Measurements from ENCODE around the gene FNBP1L.

FNBP1L gene

GRCh38 chr1:93598861-93599439 is 151.0 kb downstream of the FNBP1L start:
- FAIRE-seq (no peak), DNase-seq (ENCODE audit: insufficient read length, low spot score) (no peak)
- TF ChIP-seq TAF1 (IDR thresholded peaks at IDR 0.05; ENCODE audit: low read depth, low read length) (no peak), POLR2AphosphoS5 (IDR thresholded peaks at IDR 0.05; ENCODE audit: low read depth, low read length) (no peak), POU2F2 (IDR thresholded peaks at IDR 0.05; ENCODE audit: low read depth, low read length) (no peak), PAX5 (IDR thresholded peaks at IDR 0.05; ENCODE audit: insufficient read depth, low read length, severe bottlenecking) (no peak), POLR2A (IDR thresholded peaks at IDR 0.05; ENCODE audit: low read depth, low read length) (no peak), SPI1 (IDR thresholded peaks at IDR 0.05; ENCODE audit: low read depth, low read length) (no peak)

- FAIRE-seq (no peak), DNase-seq (ENCODE audit: insufficient read length, low spot score) (no peak)
- no peak for TF ChIP-seq SPI1 (IDR thresholded peaks at IDR 0.05; ENCODE audit: low read depth, low read length)
- no peak for TF ChIP-seq POLR2AphosphoS5 (IDR thresholded peaks at IDR 0.05; ENCODE audit: low read depth, low read length)
- no peak for TF ChIP-seq TAF1 (IDR thresholded peaks at IDR 0.05; ENCODE audit: low read depth, low read length)
- no peak for TF ChIP-seq PAX5 (IDR thresholded peaks at IDR 0.05; ENCODE audit: insufficient read depth, low read length, severe bottlenecking)
- no peak for TF ChIP-seq POU2F2 (IDR thresholded peaks at IDR 0.05; ENCODE audit: low read depth, low read length)
- TF ChIP-seq POLR2A (IDR thresholded peaks at IDR 0.05; ENCODE audit: low read depth, low read length): no peak
Measured at GRCh38 chr1:93599479-93599878, 151.6 kb downstream of the FNBP1L start.

GRCh38 chr1:93600663-93601062 is 152.7 kb downstream of the FNBP1L start:
- TF ChIP-seq POU2F2 (IDR thresholded peaks at IDR 0.05; ENCODE audit: low read depth, low read length): no peak
- TF ChIP-seq POLR2A (IDR thresholded peaks at IDR 0.05; ENCODE audit: low read depth, low read length): no peak
- TF ChIP-seq PAX5 (IDR thresholded peaks at IDR 0.05; ENCODE audit: insufficient read depth, low read length, severe bottlenecking): no peak
- no peak for TF ChIP-seq POLR2AphosphoS5 (IDR thresholded peaks at IDR 0.05; ENCODE audit: low read depth, low read length)
- TF ChIP-seq SPI1 (IDR thresholded peaks at IDR 0.05; ENCODE audit: low read depth, low read length): no peak
- no peak for TF ChIP-seq TAF1 (IDR thresholded peaks at IDR 0.05; ENCODE audit: low read depth, low read length)
- DNase-seq (ENCODE audit: insufficient read length, low spot score): no peak
- FAIRE-seq: no peak

- DNase-seq (ENCODE audit: insufficient read length, low spot score) (no peak), FAIRE-seq (no peak)
- no peak for TF ChIP-seq POU2F2 (IDR thresholded peaks at IDR 0.05; ENCODE audit: low read depth, low read length)
- no peak for TF ChIP-seq POLR2AphosphoS5 (IDR thresholded peaks at IDR 0.05; ENCODE audit: low read depth, low read length)
- no peak for TF ChIP-seq TAF1 (IDR thresholded peaks at IDR 0.05; ENCODE audit: low read depth, low read length)
- TF ChIP-seq POLR2A (IDR thresholded peaks at IDR 0.05; ENCODE audit: low read depth, low read length): no peak
Measured at GRCh38 chr1:93601686-93602085, 153.8 kb downstream of the FNBP1L start.

GRCh38 chr1:93602101-93602500 is 154.2 kb downstream of the FNBP1L start:
- no peak for DNase-seq (ENCODE audit: insufficient read length, low spot score)
- FAIRE-seq: no peak

GRCh38 chr1:93603106-93603505 is 155.2 kb downstream of the FNBP1L start:
- no peak for TF ChIP-seq POLR2A (IDR thresholded peaks at IDR 0.05; ENCODE audit: low read depth, low read length)
- FAIRE-seq: no peak
- no peak for DNase-seq (ENCODE audit: insufficient read length, low spot score)

More at GRCh38 chr1:93602101-93602500, 154.2 kb downstream of the FNBP1L start:
- TF ChIP-seq POU2F2 (IDR thresholded peaks at IDR 0.05; ENCODE audit: low read depth, low read length) (no peak), SPI1 (IDR thresholded peaks at IDR 0.05; ENCODE audit: low read depth, low read length) (no peak), POLR2A (IDR thresholded peaks at IDR 0.05; ENCODE audit: low read depth, low read length) (no peak), TAF1 (IDR thresholded peaks at IDR 0.05; ENCODE audit: low read depth, low read length) (no peak), POLR2AphosphoS5 (IDR thresholded peaks at IDR 0.05; ENCODE audit: low read depth, low read length) (no peak), PAX5 (IDR thresholded peaks at IDR 0.05; ENCODE audit: insufficient read depth, low read length, severe bottlenecking) (no peak)

GRCh38 chr1:93603601-93604000 is 155.7 kb downstream of the FNBP1L start:
- no peak for FAIRE-seq
- no peak for DNase-seq (ENCODE audit: insufficient read length, low spot score)
- no peak for TF ChIP-seq POLR2AphosphoS5 (IDR thresholded peaks at IDR 0.05; ENCODE audit: low read depth, low read length)
- no peak for TF ChIP-seq POU2F2 (IDR thresholded peaks at IDR 0.05; ENCODE audit: low read depth, low read length)
- no peak for TF ChIP-seq POLR2A (IDR thresholded peaks at IDR 0.05; ENCODE audit: low read depth, low read length)
- no peak for TF ChIP-seq SPI1 (IDR thresholded peaks at IDR 0.05; ENCODE audit: low read depth, low read length)
- no peak for TF ChIP-seq TAF1 (IDR thresholded peaks at IDR 0.05; ENCODE audit: low read depth, low read length)
- no peak for TF ChIP-seq PAX5 (IDR thresholded peaks at IDR 0.05; ENCODE audit: insufficient read depth, low read length, severe bottlenecking)

Data from GM12891 (cell line).